Naive thymus-derived CD4-positive, alpha-beta T cell (primary cell): Measurements from ENCODE around the gene NEURL4. TPM values are rescaled to one million over a fixed set of nuclear protein-coding genes. Genes with fewer than 3 reads are reported as not detected.
"Not testable (repeated sequence)": the region's sequence is repeated elsewhere in the genome, so short reads cannot be mapped to it uniquely, and the experiment has no call there.

ENCODE experiments used
- ATAC-seq: fragments of 150-1000 bp; cut with Tn5 transposase; 2 replicates; pipeline ENCODE4 v1.10.0; 2021; ENCODE audit warnings: mild to moderate bottlenecking, moderate library complexity
- CTCF ChIA-PET: fragments of 350-600 bp; sonication (Branson Sonifier 250); formaldehyde crosslinking; loops from one replicate; lab custom pipeline; 2021; ENCODE audit warnings: antibody characterized with exemption; lab: Charles Lee
- POLR2A ChIA-PET: fragments of 350-600 bp; sonication (Branson Sonifier 250); formaldehyde crosslinking; loops from one replicate; lab custom pipeline; 2021; ENCODE audit warnings: antibody characterized with exemption, inconsistent platforms; lab: Charles Lee
- DNase-seq, 9 donors: peaks; one replicate each; pipeline versions ENCODE4 v3.0.0 to v3.0.0-alpha.2; 2020 to 2022; ENCODE audit warnings: mixed read lengths in 1 of 9
- H3K27ac ChIP-seq: one replicate; pipeline ENCODE4 v1.7.0; 2013; ENCODE audit warnings: mild to moderate bottlenecking, low read depth, low read length, moderate library complexity
- H3K27me3 ChIP-seq, 2 donors: one replicate each; pipeline ENCODE4 v1.7.0; 2013; ENCODE audit warnings: low read length in 2 of 2, mild to moderate bottlenecking in 2 of 2, moderate library complexity in 2 of 2; ENCODE audit not compliant: control insufficient read depth in 2 of 2, insufficient read depth in 2 of 2
- H3K36me3 ChIP-seq, 3 experiments: 1 replicate in 2 of 3; 2 replicates in 1 of 3; pipeline ENCODE4 v1.7.0; 2013; ENCODE audit warnings: low read length in 3 of 3, mild to moderate bottlenecking in 3 of 3, moderate library complexity in 1 of 3; ENCODE audit not compliant: insufficient read depth in 3 of 3, control insufficient read depth in 2 of 3
- H3K4me1 ChIP-seq, 2 donors: one replicate each; pipeline ENCODE4 v1.7.0; 2013; ENCODE audit warnings: low read length in 2 of 2, mild to moderate bottlenecking in 2 of 2, moderate library complexity in 1 of 2; ENCODE audit not compliant: control insufficient read depth in 2 of 2, insufficient read depth in 2 of 2
- H3K4me3 ChIP-seq: 2 replicates; pipeline ENCODE4 v1.7.0; 2013; ENCODE audit warnings: mild to moderate bottlenecking, low read length
- H3K9me3 ChIP-seq, 3 experiments: 1 replicate in 2 of 3; 2 replicates in 1 of 3; pipeline ENCODE4 v1.7.0; 2013; ENCODE audit warnings: low read length in 3 of 3; ENCODE audit not compliant: control insufficient read depth in 2 of 3
- H3K27ac Mint-ChIP-seq, 9 donors: one replicate each; pipeline ENCODE4 v1.8.0; 2020 to 2022; ENCODE audit warnings: mixed read lengths in 9 of 9, mild to moderate bottlenecking in 8 of 9, moderate library complexity in 5 of 9, inconsistent platforms in 2 of 9
- H3K27me3 Mint-ChIP-seq, 5 donors: one replicate each; pipeline ENCODE4 v1.8.0; 2021 to 2022; ENCODE audit warnings: mixed read lengths in 5 of 5, mild to moderate bottlenecking in 1 of 5
- H3K36me3 Mint-ChIP-seq, 5 donors: one replicate each; pipeline ENCODE4 v1.8.0; 2020 to 2022; ENCODE audit warnings: mixed read lengths in 5 of 5, mild to moderate bottlenecking in 3 of 5, inconsistent platforms in 1 of 5
- H3K4me1 Mint-ChIP-seq, 7 donors: one replicate each; pipeline ENCODE4 v1.8.0; 2020 to 2022; ENCODE audit warnings: mixed read lengths in 7 of 7, mild to moderate bottlenecking in 3 of 7, inconsistent platforms in 1 of 7
- H3K4me3 Mint-ChIP-seq, 10 donors: one replicate each; pipeline ENCODE4 v1.8.0; 2020 to 2022; ENCODE audit warnings: mild to moderate bottlenecking in 10 of 10, mixed read lengths in 10 of 10, moderate library complexity in 6 of 10, inconsistent platforms in 2 of 10
- H3K9me3 Mint-ChIP-seq, 11 donors: one replicate each; pipeline ENCODE4 v1.8.0; 2020 to 2022; ENCODE audit warnings: mixed read lengths in 11 of 11, mild to moderate bottlenecking in 4 of 11, inconsistent platforms in 1 of 11, moderate library complexity in 1 of 11
- intact Hi-C, 2 donors: fragments of 100-400 bp; cut with micrococcal nuclease; formaldehyde crosslinking; loops; one replicate each; pipeline ENCODE4 v1.15.1; 2023
- polyA plus RNA-seq, 2 donors: library from polyadenylated mRNA; unstranded; fragments of 300-500 nt; fragmentation: Illumina TruSeq; gene quantifications; one replicate each; pipeline ENCODE4 v1.2.3, GENCODE V29; 2021
- total RNA-seq, 6 experiments: library from RNA in 5 of 6; stranded (reverse) in 5 of 6; gene quantifications; 1 replicate in 5 of 6; 2 replicates in 1 of 6; pipeline ENCODE4 v1.2.3 and lab custom pipeline; 2021 to 2026

Gene NEURL4
- total and polyA plus RNA-seq, 7 experiments from 2014 or later: 1.1 to 92.6 (median 50.0) TPM

DNA sequence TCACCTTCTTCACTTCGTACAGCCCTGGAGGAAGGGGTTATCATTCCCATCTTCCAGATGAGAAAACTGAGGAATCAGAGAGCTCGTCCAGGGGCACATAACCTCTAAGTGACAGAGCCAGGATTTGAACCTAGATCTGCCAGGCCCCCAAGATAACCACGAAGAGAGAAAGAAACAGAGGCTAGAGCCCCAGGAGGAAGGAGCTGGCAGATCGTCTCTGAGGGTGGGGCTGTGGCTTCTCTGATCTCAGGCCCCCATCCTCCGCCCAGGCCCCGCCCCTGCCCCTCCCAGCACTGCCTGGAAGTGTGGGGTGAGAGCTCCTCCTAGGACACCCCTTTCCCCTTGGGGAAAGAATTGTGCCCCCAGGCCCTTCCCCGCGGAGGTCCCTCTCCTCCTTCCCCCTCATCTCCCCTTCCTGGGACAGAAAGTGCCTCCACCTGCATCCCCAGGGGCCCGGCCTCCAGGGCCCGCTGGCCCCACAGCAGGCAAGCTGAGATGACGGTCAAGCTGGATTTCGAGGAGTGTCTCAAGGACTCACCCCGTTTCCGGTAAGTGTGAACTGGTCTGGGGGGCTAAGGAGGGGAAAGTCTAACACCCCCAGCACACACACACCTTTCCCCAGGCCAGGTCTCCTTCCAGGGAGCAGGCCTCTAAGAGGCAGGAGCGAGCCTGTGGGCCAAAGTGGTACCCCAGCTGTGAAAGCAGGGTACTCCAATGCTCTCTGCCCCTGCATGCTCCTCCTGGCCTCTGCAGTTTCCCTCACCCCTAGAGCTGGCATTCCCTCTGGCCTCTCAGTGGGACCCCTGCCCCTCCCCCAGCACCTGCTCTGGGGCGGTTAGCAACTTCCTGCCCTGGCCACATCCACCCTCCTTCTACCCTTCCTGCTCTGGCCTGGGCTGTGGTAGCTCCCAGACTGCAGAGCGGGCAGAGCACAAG lies 7.4 kb upstream of the NEURL4 start, which contains the start of gene ACAP1:
TSS of gene ACAP1 (plus strand) at position 290 of the 936 bp plus-strand sequence. CDS start at position 496, 206 bp downstream.
- Mint-ChIP-seq H3K27me3 (no peaks in the 10 kb centered on the region), H3K36me3 (peaks cover 4 to 23% (median 14%) of the 10 kb centered on the region in 5 donors), H3K9me3 (no peaks in the 10 kb centered on the region), H3K4me1 (peaks cover 49 to 76% (median 60%) of the 10 kb centered on the region in 7 donors), H3K4me3 (peak within 1 kb of the TSS; percentile 89 to 99 (median 94)), H3K27ac (peak within 1 kb of the TSS; percentile 89 to 100 (median 95))
- Histone ChIP-seq H3K4me3 (peak within 1 kb of the TSS; percentile 99), H3K36me3 (peaks cover 2 to 32% (median 11%) of the 10 kb centered on the region in 3 experiments), H3K27me3 (no peaks in the 10 kb centered on the region), H3K27ac (peak within 1 kb of the TSS; percentile 81), H3K4me1 (peaks cover 31 to 44% of the 10 kb centered on the region in 2 donors), H3K9me3 (no peaks in the 10 kb centered on the region)
- ChIA-PET POLR2A (interaction anchor here (0.7 to 22.8 kb wide), 34 partner anchors 9 to 870 kb away, joined by 3 to 336 read pairs (median 4); partner anchors contain the start of genes DVL2, EIF5A, GABARAP and GPS2), CTCF (interaction anchor here (0.6 to 5.2 kb wide), 17 partner anchors 9 to 291 kb away, joined by 3 to 53 read pairs (median 7); partner anchors contain the start of genes PLSCR3, POLR2A, SLC2A4 and TMEM102)
- intact Hi-C loops: loop anchor here (1.0 to 5.0 kb wide), 12 partner anchors 7 to 99 kb away; partner anchors contain the start of genes NEURL4 (in 2 of the 2), ELP5 (in 1 of the 2), SLC2A4 (in 1 of the 2) and TMEM102 (in 1 of the 2)
- ATAC-seq (peak; percentile 99), DNase-seq (peak; percentile 56 to 85 (median 82))

DNA sequence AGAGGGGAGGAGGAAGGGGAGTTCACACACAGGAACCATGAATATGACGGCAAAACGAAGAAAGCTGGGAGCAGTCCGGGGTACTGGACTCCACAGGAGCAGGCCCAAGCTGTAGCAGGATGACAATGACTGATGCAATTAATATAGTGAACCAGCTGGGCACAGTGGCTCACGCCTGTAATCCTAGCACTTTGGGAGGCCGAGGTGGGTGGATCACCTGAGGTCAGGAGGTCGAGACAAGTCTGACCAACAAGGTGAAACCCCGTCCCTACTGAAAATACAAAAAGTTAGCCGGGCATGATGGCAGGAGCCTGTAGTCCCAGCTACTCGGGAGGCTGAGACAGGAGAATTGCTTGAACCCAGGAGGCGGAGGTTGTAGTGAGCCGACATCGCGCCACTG lies 6.6 kb upstream of the NEURL4 start:
- Mint-ChIP-seq H3K4me1 (peaks cover 52 to 79% (median 60%) of the 10 kb centered on the region in 7 donors), H3K36me3 (peaks cover 4 to 21% (median 11%) of the 10 kb centered on the region in 5 donors), H3K27ac (peak overlapping the region; percentile 89 to 100 (median 95)), H3K4me3 (peak overlapping the region; percentile 89 to 99 (median 94))
- H3K27me3 ChIP-seq, ATAC-seq, H3K27me3 Mint-ChIP-seq, DNase-seq, H3K9me3 Mint-ChIP-seq, H3K9me3 ChIP-seq: not testable (repeated sequence)
- Histone ChIP-seq H3K36me3 (peaks cover 0 to 24% (median 11%) of the 10 kb centered on the region in 3 experiments), H3K4me1 (peaks cover 36 to 48% of the 10 kb centered on the region in 2 donors), H3K27ac (peak overlapping the region; percentile 81), H3K4me3 (peak overlapping the region; percentile 99)
- ChIA-PET POLR2A (interaction anchor here (0.7 to 22.8 kb wide), 25 partner anchors 9 to 870 kb away, joined by 3 to 336 read pairs (median 6); partner anchors contain the start of genes DVL2, EIF5A, GABARAP and GPS2), CTCF (interaction anchor here (1.0 to 5.2 kb wide), 13 partner anchors 9 to 290 kb away, joined by 3 to 53 read pairs (median 14); partner anchors contain the start of genes SLC2A4, TMEM102 and TMEM95)
- intact Hi-C loops: loop anchor here (1.0 to 5.0 kb wide), 10 partner anchors 10 to 100 kb away; partner anchors contain the start of genes ELP5 (in 1 of the 2), SLC2A4 (in 1 of the 2), TMEM102 (in 1 of the 2) and TNK1 (in 1 of the 2)

- H3K27me3 ChIP-seq: no peaks in the 10 kb centered on the region
- no peaks in the 10 kb centered on the region for H3K9me3 ChIP-seq
- intact Hi-C loops: loop anchor here in 1 of 2 donors (5.0 kb wide), 1 partner anchor 47 kb away; the partner anchor contains the start of gene TNK1
- Mint-ChIP-seq H3K9me3 (no peaks in the 10 kb centered on the region), H3K36me3 (peaks cover 4 to 17% (median 11%) of the 10 kb centered on the region in 5 donors), H3K27ac (peak overlapping the region; percentile 84 to 100 (median 95)), H3K4me3 (peak overlapping the region; percentile 89 to 99 (median 94)), H3K4me1 (peaks cover 51 to 81% (median 59%) of the 10 kb centered on the region in 7 donors), H3K27me3 (no peaks in the 10 kb centered on the region)
- peak overlapping the region; percentile 81 for H3K27ac ChIP-seq
- H3K4me3 ChIP-seq: no peak overlapping the region
- peaks cover 40 to 55% of the 10 kb centered on the region in 2 donors for H3K4me1 ChIP-seq
- DNase-seq: no peak
- ChIA-PET POLR2A (interaction anchor here (0.5 to 22.8 kb wide), 11 partner anchors 10 to 352 kb away, joined by 3 to 336 read pairs (median 8); partner anchors contain the start of genes EIF5A, GPS2, PHF23 and SLC16A13), CTCF (interaction anchor here (0.8 to 5.2 kb wide), 14 partner anchors 8 to 755 kb away, joined by 3 to 53 read pairs (median 12); partner anchors contain the start of genes SLC2A4, TMEM102 and TMEM95)
- H3K36me3 ChIP-seq: peaks cover 0 to 20% (median 6%) of the 10 kb centered on the region in 3 experiments
- ATAC-seq: no peak
Observed at GRCh38 chr17:7334938-7335538, 5.9 kb upstream of the NEURL4 start.

GRCh38 chr17:7332600-7333069 lies 3.5 kb upstream of the NEURL4 start:
- CTCF ChIA-PET: interaction anchor here (0.9 kb wide), 1 partner anchor 23 kb away, joined by 3 read pairs; the partner anchor contains the start of gene TMEM95
- intact Hi-C loops, ATAC-seq, H3K9me3 ChIP-seq, H3K27me3 ChIP-seq, H3K9me3 Mint-ChIP-seq, H3K27me3 Mint-ChIP-seq, H3K36me3 ChIP-seq: not testable (repeated sequence)
- POLR2A ChIA-PET: interaction anchor here (0.7 to 22.8 kb wide), 3 partner anchors 15 to 113 kb away, joined by 3 to 336 read pairs (median 98); partner anchors contain the start of genes EIF5A and GPS2
- Histone ChIP-seq H3K4me1 (peaks cover 26 to 53% of the 10 kb centered on the region in 2 donors), H3K27ac (peak overlapping the region; percentile 55), H3K4me3 (peak overlapping the region; percentile 19)
- Mint-ChIP-seq H3K27ac (peak overlapping the region; percentile 38 to 96 (median 92)), H3K4me1 (peaks cover 53 to 82% (median 68%) of the 10 kb centered on the region in 7 donors), H3K36me3 (peaks cover 0 to 12% (median 5%) of the 10 kb centered on the region in 5 donors), H3K4me3 (peak overlapping the region; percentile 52 to 88 (median 76))
- peak in 5 of 9 donors; percentile 57 to 80 (median 64) for DNase-seq

DNA sequence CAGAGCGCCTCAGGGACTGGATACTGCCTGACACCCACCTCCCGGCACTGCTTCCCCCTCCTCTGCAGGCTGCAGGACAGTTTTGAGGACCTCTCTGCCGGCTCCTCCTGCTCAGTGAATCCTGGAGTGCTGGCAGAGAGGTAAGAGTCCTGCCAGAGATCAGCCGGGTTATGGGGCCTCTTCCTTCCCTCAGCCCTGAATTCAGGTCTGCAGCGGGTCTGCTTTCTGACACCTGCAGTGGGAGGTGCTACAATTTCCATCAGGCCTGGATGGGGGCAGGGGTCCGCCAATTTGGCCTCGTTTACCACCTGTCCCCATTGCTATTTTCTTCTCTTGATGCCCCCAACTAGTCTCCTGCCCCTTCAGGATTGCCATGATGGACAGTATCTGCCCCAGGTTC lies 3.0 kb upstream of the NEURL4 start:
- intact Hi-C loops: no loop called here
- peaks cover 0 to 6% (median 0%) of the 10 kb centered on the region in 11 donors for H3K9me3 Mint-ChIP-seq
- peak overlapping the region; percentile 38 to 96 (median 92) for H3K27ac Mint-ChIP-seq
- Histone ChIP-seq H3K4me1 (peaks cover 26 to 53% of the 10 kb centered on the region in 2 donors), H3K27me3 (no peaks in the 10 kb centered on the region), H3K27ac (peak overlapping the region; percentile 55), H3K4me3 (peak overlapping the region; percentile 19), H3K36me3 (peaks cover 0 to 9% (median 0%) of the 10 kb centered on the region in 3 experiments), H3K9me3 (no peaks in the 10 kb centered on the region)
- DNase-seq: no peak
- H3K4me1 Mint-ChIP-seq: peaks cover 48 to 78% (median 64%) of the 10 kb centered on the region in 7 donors
- H3K4me3 Mint-ChIP-seq: peak overlapping the region; percentile 52 to 88 (median 76)
- no peaks in the 10 kb centered on the region for H3K27me3 Mint-ChIP-seq
- CTCF ChIA-PET: interaction anchor here (0.9 kb wide), 1 partner anchor 23 kb away, joined by 3 read pairs; the partner anchor contains the start of gene TMEM95
- H3K36me3 Mint-ChIP-seq: peaks cover 0 to 9% (median 2%) of the 10 kb centered on the region in 5 donors
- ATAC-seq: no peak
- POLR2A ChIA-PET: interaction anchor here (0.7 to 22.8 kb wide), 3 partner anchors 16 to 113 kb away, joined by 3 to 336 read pairs (median 98); partner anchors contain the start of genes EIF5A and GPS2
